HG03108 (cell line): ENCODE results near the gene ALK.

ENCODE experiments used
- ATAC-seq: cut with Tn5 transposase; IDR thresholded peaks from one replicate; pipeline ENCODE4 v1.9.1; 2021; ENCODE audit warnings: moderate library complexity; ENCODE audit not compliant: unreplicated experiment

The ALK gene

DNA sequence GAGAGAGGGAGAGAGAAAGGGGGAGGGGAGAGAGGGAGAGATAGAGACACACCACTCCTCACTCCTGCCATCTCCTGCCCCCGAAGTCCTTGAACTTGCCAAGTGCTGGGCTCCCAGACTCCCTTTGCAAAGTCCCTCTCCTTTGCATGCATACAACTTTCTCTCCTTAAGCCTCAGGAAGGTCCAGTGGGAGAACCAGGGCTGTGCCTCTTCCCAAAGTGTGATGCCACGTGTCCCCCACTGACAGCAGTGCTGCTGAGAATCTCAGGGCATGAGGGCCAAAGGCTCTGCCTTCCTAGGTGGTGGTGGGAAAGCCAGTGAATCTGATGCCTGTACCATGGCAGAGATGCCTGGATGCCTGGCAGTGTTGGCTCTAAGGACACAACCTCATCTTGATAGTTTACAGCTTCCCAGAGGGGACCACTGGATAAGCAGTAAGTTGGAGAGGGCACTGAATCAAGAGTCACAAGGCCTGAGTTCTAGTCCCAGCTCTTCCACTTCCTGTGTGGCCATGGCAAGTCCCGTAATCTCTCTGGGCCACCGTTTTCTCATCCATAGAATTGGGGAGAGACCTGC, 702.7 kb downstream of the ALK start:
- ATAC-seq: no peak

DNA sequence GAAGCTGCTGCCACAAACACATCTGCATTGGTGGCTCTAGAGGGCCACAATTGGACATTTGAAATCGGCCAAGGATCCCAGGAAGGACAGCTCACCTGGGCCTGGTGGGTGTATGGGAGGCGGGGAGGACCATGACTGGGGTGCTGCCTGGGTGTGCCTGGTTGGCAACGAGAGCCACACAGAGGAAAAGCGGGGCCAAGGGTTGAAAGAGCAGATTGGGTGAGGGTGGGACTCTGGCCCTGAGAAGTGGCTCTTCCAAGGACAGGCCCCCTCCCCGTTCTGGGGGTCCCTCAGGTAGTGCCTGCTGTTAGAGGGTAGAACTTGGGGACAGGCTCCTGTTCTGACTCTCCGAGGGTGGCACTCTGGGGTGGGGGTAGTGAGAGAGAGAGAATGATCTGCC, 703.3 kb downstream of the ALK start:
- no peak for ATAC-seq

GRCh38 chr2:29216609-29216909, 704.8 kb downstream of the ALK start:
- no peak for ATAC-seq

GRCh38 chr2:29215739-29216608, 705.4 kb downstream of the ALK start:
- ATAC-seq: no peak

DNA sequence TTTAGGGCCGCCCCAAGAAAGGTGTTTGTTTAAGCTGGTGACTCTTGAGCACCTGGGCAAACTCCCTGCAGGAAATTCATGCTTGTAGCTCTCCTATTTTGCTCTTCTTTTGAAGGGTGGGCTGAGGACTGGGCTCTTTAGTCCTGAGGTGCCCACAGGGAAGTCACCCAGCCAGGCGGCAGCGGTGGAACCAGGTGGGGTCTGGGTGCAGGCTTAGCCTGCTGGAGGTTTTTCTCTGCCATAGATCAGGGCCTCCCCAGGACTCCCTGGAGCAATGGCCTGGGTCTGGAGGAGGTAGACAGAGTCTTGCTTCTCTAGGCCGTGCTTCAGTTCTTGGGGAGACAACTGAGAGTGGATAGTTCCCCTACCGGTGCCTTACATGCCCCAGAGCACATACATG, 706.3 kb downstream of the ALK start:
- no peak for ATAC-seq

DNA sequence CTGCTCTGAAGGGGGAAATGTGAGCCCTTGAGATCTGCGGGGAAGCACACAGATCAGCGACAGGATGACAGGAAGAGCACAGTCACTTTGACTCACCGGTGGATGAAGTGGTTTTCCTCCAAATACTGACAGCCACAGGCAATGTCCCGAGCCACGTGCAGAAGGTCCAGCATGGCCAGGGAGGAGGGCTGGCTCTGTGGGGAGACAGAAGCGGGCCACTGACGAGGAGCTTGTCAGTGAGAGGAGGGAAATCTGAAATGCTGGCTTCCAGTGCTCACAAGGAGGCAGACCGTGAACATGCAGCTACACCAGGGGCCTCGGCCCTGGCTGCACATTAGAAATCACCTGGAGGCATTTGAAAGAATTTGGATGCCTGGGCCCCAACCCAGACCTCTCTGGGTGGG, 707.5 kb downstream of the ALK start:
- ATAC-seq: no peak

GRCh38 chr2:29212009-29212408, 709.4 kb downstream of the ALK start:
- ATAC-seq: no peak

DNA sequence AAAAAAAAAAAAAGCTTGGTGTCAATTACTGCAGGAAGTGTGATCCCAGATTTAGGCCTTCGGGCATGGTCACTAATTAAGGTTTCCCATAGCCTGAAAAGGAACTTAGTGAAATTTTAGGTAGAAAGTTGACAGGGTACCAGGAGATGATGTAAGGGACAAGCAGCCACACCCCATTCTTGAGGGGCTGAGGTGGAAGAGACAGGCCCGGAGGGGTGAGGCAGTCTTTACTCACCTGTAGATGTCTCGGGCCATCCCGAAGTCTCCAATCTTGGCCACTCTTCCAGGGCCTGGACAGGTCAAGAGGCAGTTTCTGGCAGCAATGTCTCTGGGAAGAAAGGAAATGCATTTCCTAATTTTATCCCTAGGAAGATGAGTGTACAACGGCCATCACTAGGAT, 711.8 kb downstream of the ALK start:
- no peak for ATAC-seq

DNA sequence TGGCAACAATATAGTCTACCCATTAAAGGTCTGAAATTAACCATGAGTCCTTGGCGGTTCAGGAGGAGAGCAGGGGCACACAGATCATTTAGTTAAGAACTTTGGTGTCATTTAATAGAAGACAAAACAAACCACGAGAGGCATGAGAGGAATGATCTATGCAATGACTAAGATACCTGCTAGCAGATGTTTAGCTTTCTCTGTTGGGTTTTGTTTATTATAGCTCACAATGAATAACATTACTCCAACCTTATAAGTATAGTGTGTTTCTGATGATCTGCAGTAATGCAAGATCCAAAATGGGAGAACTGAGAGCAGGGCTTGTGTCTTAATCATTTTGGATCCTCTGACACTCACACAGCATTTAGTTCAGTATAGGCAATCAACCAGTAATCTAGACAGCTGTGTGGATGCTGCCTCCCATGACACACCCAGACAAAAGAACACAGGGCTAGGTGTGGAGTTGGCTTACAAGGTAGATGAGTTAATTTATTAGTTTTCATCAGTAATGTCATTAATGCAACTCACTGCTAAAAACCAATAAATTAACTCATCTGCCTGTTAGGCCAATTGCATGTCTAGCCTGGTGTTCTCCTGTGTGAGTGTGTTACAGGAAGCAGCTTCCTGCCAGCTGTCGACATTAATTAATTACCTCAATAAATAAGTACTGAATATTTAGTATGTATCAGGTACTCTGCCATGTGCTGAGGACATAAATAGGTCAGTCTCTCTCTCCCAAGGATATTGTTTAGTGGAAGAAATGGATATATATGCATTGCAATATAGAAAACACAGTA, 713.8 kb downstream of the ALK start:
- no peak for ATAC-seq

DNA sequence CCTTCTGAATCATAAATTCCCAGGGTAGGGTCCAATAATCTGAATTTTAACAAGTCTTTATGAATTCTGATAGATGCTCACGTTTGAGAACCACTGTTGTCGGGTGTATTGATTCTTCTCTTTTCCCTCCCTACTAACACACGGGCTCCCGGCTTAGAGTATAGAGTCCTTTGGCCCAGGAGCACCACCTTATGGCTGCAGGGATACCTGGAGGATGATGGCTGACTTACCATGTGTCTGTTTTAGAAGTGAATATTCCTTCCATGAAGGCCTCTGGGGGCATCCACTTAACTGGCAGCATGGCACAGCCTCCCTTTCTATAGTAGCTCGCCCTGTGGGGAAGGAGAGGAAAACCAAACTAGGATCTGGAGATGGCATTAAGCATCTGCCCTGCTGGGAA, 714.4 kb downstream of the ALK start:
- ATAC-seq: no peak

DNA sequence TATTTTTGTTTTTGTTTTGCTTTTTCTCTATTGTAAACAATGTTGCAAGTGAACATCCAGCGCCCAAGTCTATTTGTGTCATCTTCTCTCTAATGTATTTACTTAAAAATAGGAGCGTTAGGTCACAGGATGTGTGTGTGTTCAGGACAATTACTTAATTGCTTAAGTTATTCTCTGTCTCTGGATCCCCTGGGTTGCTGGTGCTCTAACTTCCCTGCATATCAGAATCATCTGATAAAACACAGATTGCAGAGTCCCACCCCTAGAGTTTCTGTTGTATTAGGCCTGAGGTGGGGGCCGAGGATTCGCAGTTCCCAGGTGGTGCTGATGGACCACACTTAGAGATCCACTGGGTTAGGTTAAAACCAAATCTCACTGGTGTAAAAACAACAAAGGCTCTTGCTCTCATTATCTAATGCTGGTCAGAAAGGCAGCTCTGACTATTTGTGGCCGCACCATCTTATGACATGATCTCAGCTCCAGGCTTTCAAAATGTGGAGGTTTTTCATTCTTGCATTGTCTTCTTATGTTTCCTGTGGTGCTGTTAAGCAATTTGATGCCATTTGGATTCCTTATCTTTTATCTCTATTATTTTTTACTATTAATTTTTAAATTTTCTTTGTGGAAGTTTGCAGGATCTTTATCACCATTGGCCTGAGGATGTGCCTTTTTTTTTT, 718.4 kb downstream of the ALK start:
- ATAC-seq: no peak

DNA sequence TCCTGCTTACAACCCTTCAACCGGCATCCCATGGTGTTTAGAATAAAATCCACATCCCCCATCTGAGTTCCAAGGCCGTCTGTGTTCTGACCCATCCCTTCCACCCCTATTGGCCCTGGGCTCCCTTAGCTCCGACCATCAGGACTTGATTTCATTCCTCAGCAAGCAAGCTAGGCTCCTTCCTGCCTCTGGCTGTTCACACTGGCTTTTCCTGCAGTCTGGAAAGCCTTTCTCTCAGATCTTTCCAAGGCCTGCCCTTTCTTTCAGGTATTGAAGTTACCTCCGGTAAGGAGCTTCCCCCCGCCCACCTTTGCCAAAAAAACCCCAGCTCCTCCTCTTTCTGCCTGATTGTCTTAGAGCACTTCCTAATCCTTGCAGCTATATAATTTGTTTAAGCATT, 719.4 kb downstream of the ALK start:
- no peak for ATAC-seq

- ATAC-seq: peak; percentile 74
These were observed 724.3 kb downstream of the ALK start for GRCh38 chr2:29196792-29197788.

GRCh38 chr2:29195796-29196195, 725.6 kb downstream of the ALK start:
- ATAC-seq: no peak

- no peak for ATAC-seq
These were observed 727.7 kb downstream of the ALK start for GRCh38 chr2:29193681-29194080.

GRCh38 chr2:29193111-29193510, 728.3 kb downstream of the ALK start:
- no peak for ATAC-seq

DNA sequence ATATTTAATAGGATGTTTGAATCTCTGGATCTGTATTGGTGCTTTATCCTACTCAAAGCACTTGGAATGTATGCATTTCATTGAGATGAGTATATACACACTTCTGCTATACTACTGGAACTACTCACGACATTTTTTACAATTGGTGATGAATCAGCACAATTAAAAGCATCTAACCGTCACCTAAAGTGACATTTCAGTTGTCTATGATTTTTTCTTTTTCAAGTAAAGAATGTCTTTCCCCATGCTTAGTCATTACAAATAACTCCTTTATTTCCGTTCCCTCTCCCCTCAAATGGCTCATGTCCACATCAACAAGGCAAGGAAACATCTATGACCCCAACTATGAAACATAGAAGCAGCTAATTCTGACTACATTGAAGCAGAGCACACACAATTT, 728.9 kb downstream of the ALK start:
- ATAC-seq: no peak

DNA sequence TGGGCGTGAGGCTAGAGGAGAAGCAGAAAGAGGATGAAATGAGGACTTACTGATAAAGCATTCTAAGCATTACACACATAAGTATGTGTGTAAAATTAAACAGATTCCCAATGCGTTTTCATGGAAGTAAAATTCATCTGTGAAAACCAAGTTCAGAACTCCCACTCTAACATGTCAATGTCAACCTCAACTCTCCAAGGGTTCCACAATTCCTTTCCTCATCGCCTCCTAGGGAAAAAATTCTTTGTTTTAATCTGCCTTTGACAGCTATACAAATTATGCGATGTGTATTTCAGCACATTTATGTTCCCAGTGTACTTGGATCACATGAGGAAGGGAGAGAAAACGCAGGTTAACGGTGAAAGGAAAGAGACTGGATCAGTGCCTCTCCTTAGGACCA, 729.6 kb downstream of the ALK start:
- no peak for ATAC-seq

DNA sequence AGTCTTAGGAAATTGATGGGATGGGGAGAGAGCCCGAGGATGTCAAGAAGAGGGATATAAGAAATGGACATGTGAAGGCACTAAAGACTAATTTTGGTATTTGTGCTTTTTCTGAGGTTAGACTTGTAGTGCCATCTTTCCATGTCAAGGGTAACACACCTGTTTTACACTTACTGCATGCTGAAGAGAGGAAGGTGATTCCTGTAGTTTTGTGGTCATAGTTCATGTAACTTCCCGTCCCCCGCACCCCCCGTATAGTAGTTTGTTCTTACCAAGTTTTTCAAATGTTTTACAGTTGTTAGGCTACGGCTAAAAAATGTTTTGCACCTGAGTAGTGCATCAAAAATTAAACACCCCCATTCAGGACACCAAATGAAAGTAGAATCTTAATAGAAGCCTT, 732.3 kb downstream of the ALK start:
- no peak for ATAC-seq

GRCh38 chr2:29187926-29188325, 733.5 kb downstream of the ALK start:
- no peak for ATAC-seq
